HCT116 (cell line): Measurements from ENCODE around the gene RABL6. TPM values are rescaled to one million over a fixed set of nuclear protein-coding genes. Genes with fewer than 3 reads are reported as not detected.

Experiments
- ATAC-seq: fragments of 200-7000 bp; cut with Tn5 transposase; 2 replicates; pipeline ENCODE4 v1.9.1; 2020; ENCODE audit warnings: mild to moderate bottlenecking, moderate library complexity
- BruUV-seq: library from RNA; stranded (reverse); fragments of 400-500 nt; replicated peaks from 2 replicates; lab custom pipeline; 2021; lab: Mats Ljungman, UMichigan
- CTCF ChIA-PET: fragments of 300-600 bp; sonication (Branson Sonifier 250); formaldehyde crosslinking; loops from one replicate; lab custom pipeline; 2021; ENCODE audit warnings: antibody characterized with exemption; lab: Charles Lee
- POLR2A ChIA-PET: fragments of 300-600, 350-600 bp; sonication (Branson Sonifier 250); formaldehyde crosslinking; loops from one replicate; lab custom pipeline; 2021; ENCODE audit warnings: antibody characterized with exemption; lab: Charles Lee
- RAD21 ChIA-PET, 2 experiments: fragments of 300-600 bp; sonication (Branson Sonifier 250); formaldehyde crosslinking; loops; one replicate each; lab custom pipeline; 2023; ENCODE audit warnings: low total read pairs in 2 of 2; ENCODE audit not compliant: uncharacterized antibody in 2 of 2, unreplicated experiment in 2 of 2, low non-redundant PET in 1 of 2; lab: Charles Lee
- DNase-seq: peaks from one replicate; pipeline ENCODE4 v3.0.0-alpha.2; 2010; ENCODE audit warnings: low read depth, low spot score
- H2AFZ ChIP-seq: fragments of 200-600 bp; shearing (Covaris generic), sonication (generic); 2 replicates; pipeline ENCODE4 v1.6.1; 2017; ENCODE audit warnings: low read depth, mixed run types, mixed read lengths, antibody characterized with exemption, low read length; ENCODE audit not compliant: poor library complexity, severe bottlenecking
- H3K27ac ChIP-seq: 2 replicates; pipeline ENCODE4 v1.5.1; 2012; ENCODE audit warnings: low read depth, low read length
- H3K27me3 ChIP-seq: fragments of 200-600 bp; sonication (generic); 2 replicates; pipeline ENCODE4 v1.6.1; 2016; ENCODE audit warnings: mixed run types, low read length, mixed read lengths; ENCODE audit not compliant: insufficient read depth
- H3K36me3 ChIP-seq, 2 experiments: fragments of 200-500 bp in 1 of 2; fragments of 200-600 bp in 1 of 2; sonication (Bioruptor generic) in 1 of 2; sonication (generic) in 1 of 2; 2 replicates each; pipeline versions ENCODE4 v1.5.1 to v1.6.1; 2014 to 2016; ENCODE audit warnings: low read length in 2 of 2, inconsistent platforms in 1 of 2, mixed read lengths in 1 of 2, mixed run types in 1 of 2; ENCODE audit not compliant: insufficient read depth in 2 of 2, control insufficient read depth in 1 of 2
- H3K4me1 ChIP-seq, 2 experiments: fragments of 200-600 bp in 1 of 2; sonication (generic) in 1 of 2; 2 replicates each; pipeline versions ENCODE4 v1.5.1 to v1.6.1; 2012 to 2017; ENCODE audit warnings: low read length in 2 of 2, inconsistent platforms in 1 of 2, mild to moderate bottlenecking in 1 of 2, mixed read lengths in 1 of 2, mixed run types in 1 of 2, moderate library complexity in 1 of 2; ENCODE audit not compliant: insufficient read depth in 2 of 2, control insufficient read depth in 1 of 2
- H3K4me2 ChIP-seq: fragments of 200-600 bp; sonication (generic); 2 replicates; pipeline ENCODE4 v1.6.1; 2017; ENCODE audit warnings: mixed run types, low read length, mixed read lengths
- H3K4me3 ChIP-seq, 2 experiments: fragments of 200-600 bp in 1 of 2; sonication (generic) in 1 of 2; replicated peaks in 1 of 2; 2 replicates each; pipeline ENCODE4 v1.5.1; 2011 to 2016; ENCODE audit warnings: low read length in 2 of 2, control low read depth in 1 of 2, low read depth in 1 of 2, mild to moderate bottlenecking in 1 of 2, mixed read lengths in 1 of 2, mixed run types in 1 of 2
- H3K79me2 ChIP-seq: fragments of 200-600 bp; sonication (generic); 2 replicates; pipeline ENCODE4 v1.6.1; 2017; ENCODE audit warnings: mild to moderate bottlenecking, mixed run types, low read length, moderate library complexity, mixed read lengths; ENCODE audit not compliant: insufficient read depth
- H3K9ac ChIP-seq: fragments of 200-600 bp; sonication (generic); 2 replicates; pipeline ENCODE4 v1.6.1; 2016; ENCODE audit warnings: low read length, mixed read lengths
- H3K9me2 ChIP-seq: fragments of 200-600 bp; sonication (generic), shearing (Covaris generic); 2 replicates; pipeline ENCODE4 v1.6.1; 2017; ENCODE audit warnings: mixed run types, mild to moderate bottlenecking, moderate library complexity; ENCODE audit not compliant: insufficient read depth
- H3K9me3 ChIP-seq, 2 experiments: fragments of 200-500 bp in 1 of 2; fragments of 200-600 bp in 1 of 2; sonication (Bioruptor generic) in 1 of 2; sonication (generic) in 1 of 2; 2 replicates each; pipeline ENCODE4 v1.6.1; 2014 to 2017; ENCODE audit warnings: low read length in 2 of 2, mixed read lengths in 2 of 2, inconsistent platforms in 1 of 2, low read depth in 1 of 2, mild to moderate bottlenecking in 1 of 2, mixed run types in 1 of 2, moderate library complexity in 1 of 2; ENCODE audit not compliant: control insufficient read depth in 1 of 2, insufficient read depth in 1 of 2
- H4K20me1 ChIP-seq: fragments of 200-600 bp; sonication (generic), shearing (Covaris generic); 2 replicates; pipeline ENCODE4 v1.6.1; 2017; ENCODE audit warnings: mixed run types, mild to moderate bottlenecking, moderate library complexity; ENCODE audit not compliant: insufficient read depth
- POLR2A ChIP-seq: IDR thresholded peaks from 2 replicates; pipeline ENCODE4 v1.7.0; 2011; ENCODE audit warnings: borderline replicate concordance; ENCODE audit not compliant: insufficient read depth, insufficient read length; ENCODE audit errors: extremely low read depth
- YY1 ChIP-seq: IDR thresholded peaks from 2 replicates; pipeline ENCODE4 v1.6.1; 2011; ENCODE audit warnings: low read length, low read depth, moderate library complexity, mild to moderate bottlenecking; ENCODE audit not compliant: insufficient replicate concordance; ENCODE audit errors: extremely low read depth
- intact Hi-C: fragments of 100-400 bp; cut with micrococcal nuclease; formaldehyde crosslinking; loops from 2 replicates; pipeline ENCODE4 v1.10.0; 2022
- total RNA-seq: library from RNA; stranded (reverse); gene quantifications from one replicate; pipeline ENCODE4 v1.2.1, GENCODE V29; 2021; ENCODE audit not compliant: unreplicated experiment
- TF ChIP-seq, protein P1 (sequence below), 3 experiments: fragments of 200-600 bp in 1 of 3; sonication (generic) in 1 of 3; IDR thresholded peaks in 2 of 3; conservative IDR thresholded peaks in 1 of 3; 2 replicates each; pipeline ENCODE4 v1.5.1; 2012 to 2017; ENCODE audit warnings: low read depth in 2 of 3, low read length in 2 of 3, antibody characterized with exemption in 1 of 3, borderline replicate concordance in 1 of 3, control low read depth in 1 of 3, mild to moderate bottlenecking in 1 of 3, mixed read lengths in 1 of 3, mixed run types in 1 of 3, moderate library complexity in 1 of 3; ENCODE audit not compliant: insufficient read depth in 1 of 3
- TF ChIP-seq, protein P2 (sequence below): IDR thresholded peaks from 2 replicates; pipeline ENCODE4 v1.6.1; 2012; ENCODE audit warnings: low read depth

RABL6 gene
- total RNA-seq, 1 experiment from 2014 or later: 98.6 TPM

DNA sequence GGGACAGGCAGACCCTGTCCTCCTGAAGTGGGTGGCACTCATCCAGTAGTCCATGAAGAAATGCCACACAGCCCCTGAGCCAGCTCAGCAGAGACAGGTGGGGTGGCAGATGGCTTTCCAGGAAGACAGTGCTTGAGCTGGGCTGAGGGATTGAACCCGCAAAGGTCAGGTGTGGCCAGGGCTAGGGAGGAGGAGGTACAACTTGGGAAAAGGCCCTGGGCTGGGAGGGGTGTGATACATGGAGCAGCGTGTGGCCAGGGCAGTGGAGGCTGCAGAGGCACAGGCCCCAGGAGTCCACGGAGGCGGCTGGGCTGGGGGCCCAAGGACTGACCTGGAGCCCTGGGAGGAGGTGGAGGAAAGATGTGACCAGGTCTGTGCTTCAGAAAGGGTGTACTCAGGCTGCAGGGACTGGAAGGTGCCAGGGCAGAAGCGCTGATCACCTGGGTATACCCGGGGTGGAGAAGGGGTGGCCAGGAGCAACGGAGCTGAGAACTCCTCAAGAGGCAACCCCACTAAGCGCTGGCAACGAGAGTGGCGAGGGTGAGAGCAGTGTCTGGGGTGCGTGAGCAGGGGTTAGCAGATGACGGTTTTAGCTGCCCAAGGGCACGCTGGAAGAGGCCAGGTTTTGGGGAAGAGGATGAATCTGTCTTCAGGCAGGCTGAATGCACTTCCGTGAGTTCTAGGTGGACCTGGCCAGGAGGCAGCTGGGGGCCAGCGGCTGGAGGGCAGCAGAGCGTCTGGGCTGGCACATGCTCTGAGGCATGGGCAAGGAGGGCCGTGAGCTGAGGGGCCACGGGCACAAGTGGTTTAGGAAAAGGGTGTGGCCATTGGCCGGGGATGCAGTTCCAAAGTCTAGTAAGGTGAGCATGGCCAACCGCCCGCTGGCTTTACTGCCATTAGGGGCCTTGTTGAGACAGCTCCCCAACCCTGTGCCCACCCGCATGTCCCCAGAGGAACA, 3.9 kb upstream of the RABL6 start:
- no peak for ATAC-seq
- CTCF ChIA-PET: no interaction called here
- no peak overlapping the region for H2AFZ ChIP-seq
- no peaks in the 10 kb centered on the region for H3K27me3 ChIP-seq
- H4K20me1 ChIP-seq: no peaks in the 10 kb centered on the region
- intact Hi-C loops: no loop called here
- no peak overlapping the region for H3K4me2 ChIP-seq
- H3K79me2 ChIP-seq: peaks cover 17% of the 10 kb centered on the region
- no peak overlapping the region for H3K9ac ChIP-seq
- DNase-seq: no peak
- POLR2A ChIA-PET: no interaction called here
- H3K9me2 ChIP-seq: no peaks in the 10 kb centered on the region
- H3K9me3 ChIP-seq: no peaks in the 10 kb centered on the region
- H3K4me1 ChIP-seq: peaks cover 26 to 37% of the 10 kb centered on the region in 2 experiments
- no peaks in the 10 kb centered on the region for H3K36me3 ChIP-seq
- no peak overlapping the region for H3K4me3 ChIP-seq
- no peak for TF ChIP-seq POLR2A
- no peak for TF ChIP-seq YY1
- TF ChIP-seq, protein P1, sequence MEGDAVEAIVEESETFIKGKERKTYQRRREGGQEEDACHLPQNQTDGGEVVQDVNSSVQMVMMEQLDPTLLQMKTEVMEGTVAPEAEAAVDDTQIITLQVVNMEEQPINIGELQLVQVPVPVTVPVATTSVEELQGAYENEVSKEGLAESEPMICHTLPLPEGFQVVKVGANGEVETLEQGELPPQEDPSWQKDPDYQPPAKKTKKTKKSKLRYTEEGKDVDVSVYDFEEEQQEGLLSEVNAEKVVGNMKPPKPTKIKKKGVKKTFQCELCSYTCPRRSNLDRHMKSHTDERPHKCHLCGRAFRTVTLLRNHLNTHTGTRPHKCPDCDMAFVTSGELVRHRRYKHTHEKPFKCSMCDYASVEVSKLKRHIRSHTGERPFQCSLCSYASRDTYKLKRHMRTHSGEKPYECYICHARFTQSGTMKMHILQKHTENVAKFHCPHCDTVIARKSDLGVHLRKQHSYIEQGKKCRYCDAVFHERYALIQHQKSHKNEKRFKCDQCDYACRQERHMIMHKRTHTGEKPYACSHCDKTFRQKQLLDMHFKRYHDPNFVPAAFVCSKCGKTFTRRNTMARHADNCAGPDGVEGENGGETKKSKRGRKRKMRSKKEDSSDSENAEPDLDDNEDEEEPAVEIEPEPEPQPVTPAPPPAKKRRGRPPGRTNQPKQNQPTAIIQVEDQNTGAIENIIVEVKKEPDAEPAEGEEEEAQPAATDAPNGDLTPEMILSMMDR (IDR thresholded peaks at IDR 0.05 in 2 of 3, conservative IDR thresholded peaks at IDR 0.05 in 1 of 3; ENCODE audit: borderline replicate concordance in 1 of 3, insufficient read depth in 1 of 3, low read depth in 2 of 3, low read length in 2 of 3): no peak
- TF ChIP-seq, protein P2, sequence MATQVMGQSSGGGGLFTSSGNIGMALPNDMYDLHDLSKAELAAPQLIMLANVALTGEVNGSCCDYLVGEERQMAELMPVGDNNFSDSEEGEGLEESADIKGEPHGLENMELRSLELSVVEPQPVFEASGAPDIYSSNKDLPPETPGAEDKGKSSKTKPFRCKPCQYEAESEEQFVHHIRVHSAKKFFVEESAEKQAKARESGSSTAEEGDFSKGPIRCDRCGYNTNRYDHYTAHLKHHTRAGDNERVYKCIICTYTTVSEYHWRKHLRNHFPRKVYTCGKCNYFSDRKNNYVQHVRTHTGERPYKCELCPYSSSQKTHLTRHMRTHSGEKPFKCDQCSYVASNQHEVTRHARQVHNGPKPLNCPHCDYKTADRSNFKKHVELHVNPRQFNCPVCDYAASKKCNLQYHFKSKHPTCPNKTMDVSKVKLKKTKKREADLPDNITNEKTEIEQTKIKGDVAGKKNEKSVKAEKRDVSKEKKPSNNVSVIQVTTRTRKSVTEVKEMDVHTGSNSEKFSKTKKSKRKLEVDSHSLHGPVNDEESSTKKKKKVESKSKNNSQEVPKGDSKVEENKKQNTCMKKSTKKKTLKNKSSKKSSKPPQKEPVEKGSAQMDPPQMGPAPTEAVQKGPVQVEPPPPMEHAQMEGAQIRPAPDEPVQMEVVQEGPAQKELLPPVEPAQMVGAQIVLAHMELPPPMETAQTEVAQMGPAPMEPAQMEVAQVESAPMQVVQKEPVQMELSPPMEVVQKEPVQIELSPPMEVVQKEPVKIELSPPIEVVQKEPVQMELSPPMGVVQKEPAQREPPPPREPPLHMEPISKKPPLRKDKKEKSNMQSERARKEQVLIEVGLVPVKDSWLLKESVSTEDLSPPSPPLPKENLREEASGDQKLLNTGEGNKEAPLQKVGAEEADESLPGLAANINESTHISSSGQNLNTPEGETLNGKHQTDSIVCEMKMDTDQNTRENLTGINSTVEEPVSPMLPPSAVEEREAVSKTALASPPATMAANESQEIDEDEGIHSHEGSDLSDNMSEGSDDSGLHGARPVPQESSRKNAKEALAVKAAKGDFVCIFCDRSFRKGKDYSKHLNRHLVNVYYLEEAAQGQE: no peak
- no peak overlapping the region for H3K27ac ChIP-seq
- no TSS peak for BruUV-seq
- RAD21 ChIA-PET: no interaction called here
